ENCODE data around the gene TNNI3K. TPM values are rescaled to one million over a fixed set of nuclear protein-coding genes. Genes with fewer than 3 reads are reported as not detected.

Gene TNNI3K
- total and polyA plus RNA-seq, 10 of the 15 experiments (the other 5 are each of a cell fraction or from before 2014, with no cell fraction given), result 0.14 to 1.6 (median 0.44) TPM; not detected in 4

GRCh38 chr1:74341702-74342339 lies 106.6 kb downstream of the TNNI3K start:
- ChIA-PET POLR2A (no interaction called here), RAD21 (ENCODE audit: unreplicated experiment) (no interaction called here), CTCF (interaction anchor here (0.7 kb wide), 1 partner anchor 743 kb away, joined by 3 read pairs; no protein-coding TSS in a partner anchor), SMC1A (ENCODE audit: uncharacterized antibody, unreplicated experiment) (interaction anchor here (0.6 to 1.0 kb wide), 2 partner anchors 18 to 568 kb away, joined by 3 read pairs; no protein-coding TSS in a partner anchor)
- Histone ChIP-seq H3K4me1 (ENCODE audit: control insufficient read depth, insufficient read depth, low read length) (no peaks in the 10 kb centered on the region), H3K4me2 (ENCODE audit: control insufficient read depth, insufficient read depth) (no peak overlapping the region), H3K9ac (ENCODE audit: control insufficient read depth, insufficient read depth, low read length) (no peak overlapping the region), H4K20me1 (ENCODE audit: control insufficient read depth, insufficient read depth) (no peaks in the 10 kb centered on the region), H3K27me3 (replicated peaks in 1 of 2; ENCODE audit: control insufficient read depth in 2 of 2, insufficient read depth in 2 of 2, low read length in 1 of 2) (no peaks in the 10 kb centered on the region), H3K36me3 (ENCODE audit: control insufficient read depth in 2 of 2, insufficient read depth in 2 of 2, low read length in 1 of 2) (no peaks in the 10 kb centered on the region), H3K27ac (ENCODE audit: control insufficient read depth, insufficient read depth) (no peak overlapping the region), H2AFZ (ENCODE audit: control insufficient read depth, low read depth, low read length) (no peak overlapping the region), H3K4me3 (no peak overlapping the region), H3K79me2 (ENCODE audit: control insufficient read depth, insufficient read depth, low read length) (no peaks in the 10 kb centered on the region), H3K9me3 (replicated peaks; ENCODE audit: control insufficient read depth, insufficient read depth, low read length) (no peaks in the 10 kb centered on the region)
- no peak for DNase-seq (ENCODE audit: low read depth, low spot score)
- WGBS (ENCODE audit: insufficient coverage, insufficient replicate concordance, low lambda C conversion rate, missing lambda C conversion rate), result 25% methylated on average over 4 of the region's 4 CpGs
- TF ChIP-seq KLF5 (IDR thresholded peaks at IDR 0.05; ENCODE audit: partially characterized antibody), result no peak
- no peak for TF ChIP-seq ZBED1 (IDR thresholded peaks at IDR 0.05; ENCODE audit: borderline replicate concordance)
- no peak for TF ChIP-seq SUPT20H (IDR thresholded peaks at IDR 0.05; ENCODE audit: borderline replicate concordance, control insufficient read depth, low read depth, low read length)
- no peak for TF ChIP-seq STAT1 (conservative IDR thresholded peaks at IDR 0.05)
- TF ChIP-seq TCF7 (IDR thresholded peaks at IDR 0.05; ENCODE audit: borderline replicate concordance), result no peak
- no peak for TF ChIP-seq EGR1 (IDR thresholded peaks at IDR 0.05; ENCODE audit: borderline replicate concordance in 1 of 2, low read depth in 2 of 2, low read length in 2 of 2)
- TF ChIP-seq NR2F1 (conservative IDR thresholded peaks at IDR 0.05), result no peak
- no peak for TF ChIP-seq SPI1 (IDR thresholded peaks at IDR 0.05; ENCODE audit: borderline replicate concordance, insufficient read depth, low read depth, low read length)
- TF ChIP-seq FOS (IDR thresholded peaks at IDR 0.05; ENCODE audit: borderline replicate concordance, extremely low read depth, insufficient read length), result no peak
- no peak for ATAC-seq
- FAIRE-seq, result no peak
- in situ Hi-C loops (cut with MboI) (no loop called here), intact Hi-C loops (cut with micrococcal nuclease; ENCODE audit: unreplicated experiment) (no loop called here)
- no TSS peak for BruUV-seq (replicated peaks)

All from GM12878 (cell line).